Activated CD8-positive, alpha-beta memory T cell treated with anti-CD3 and anti-CD28 coated beads for 36 hours (primary cell): ENCODE data around the gene TCF25. TPM values are rescaled to one million over a fixed set of nuclear protein-coding genes. Genes with fewer than 3 reads are reported as not detected.
"Not testable (repeated sequence)": the region's sequence is repeated elsewhere in the genome, so short reads cannot be mapped to it uniquely, and the experiment has no call there.

Experiments used
- CTCF ChIA-PET: fragments of 350-600 bp; sonication (Branson Sonifier 250); formaldehyde crosslinking; loops from one replicate; lab custom pipeline; 2021; ENCODE audit warnings: antibody characterized with exemption; lab: Charles Lee
- POLR2A ChIA-PET: fragments of 350-600 bp; sonication (Branson Sonifier 250); formaldehyde crosslinking; loops from one replicate; lab custom pipeline; 2021; ENCODE audit warnings: antibody characterized with exemption; lab: Charles Lee
- total RNA-seq, 2 experiments: library from RNA; stranded (reverse); gene quantifications; one replicate each; pipeline ENCODE4 v1.2.3, GENCODE V29; 2021

Gene TCF25
- total RNA-seq: 100 to 1,000 TPM; 146 to 153 TPM

DNA sequence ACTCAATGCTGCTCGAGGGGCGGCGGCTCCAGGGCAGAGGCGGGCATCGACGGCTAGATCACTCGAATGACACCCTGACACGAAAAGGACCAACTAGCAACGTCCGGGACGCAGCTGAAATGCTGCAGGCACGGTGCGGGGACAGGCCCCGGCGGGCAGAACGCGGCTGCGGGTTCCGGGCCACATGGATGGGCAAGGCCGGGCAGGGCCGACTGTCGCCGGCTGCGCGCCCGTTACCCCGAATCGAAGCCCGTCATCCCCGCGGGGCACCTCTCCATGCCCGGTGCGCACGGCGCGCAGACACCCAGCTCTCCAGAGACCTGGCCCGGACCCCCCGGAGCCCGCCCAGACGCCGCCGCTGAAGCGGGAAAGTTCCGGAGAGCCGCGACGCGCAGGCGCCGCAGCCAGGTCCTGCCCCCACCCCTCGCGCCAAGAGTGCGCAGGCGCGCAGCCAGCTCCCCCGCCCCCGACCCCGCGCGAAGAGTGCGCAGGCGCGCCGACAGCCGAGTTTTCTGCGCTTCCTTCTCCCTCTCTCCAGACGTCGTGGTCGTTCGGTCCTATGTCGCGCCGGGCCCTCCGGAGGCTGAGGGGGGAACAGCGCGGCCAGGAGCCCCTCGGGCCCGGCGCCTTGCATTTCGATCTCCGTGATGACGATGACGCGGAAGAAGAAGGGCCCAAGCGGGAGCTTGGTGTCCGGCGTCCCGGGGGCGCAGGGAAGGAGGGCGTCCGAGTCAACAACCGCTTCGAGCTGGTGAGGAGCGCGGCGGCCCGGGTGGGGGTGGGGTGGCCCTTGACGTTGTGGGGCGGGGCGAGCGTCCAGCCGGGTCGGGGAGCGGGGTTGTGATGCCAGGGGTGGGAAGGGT is at the start of gene TCF25:
Gene TCF25, plus strand, starts transcription at position 484 of the 863 bp plus-strand sequence. Its CDS starts 76 bp downstream, at position 560.
- ChIA-PET POLR2A (interaction anchor here (0.6 to 2.6 kb wide), 20 partner anchors 9 to 187 kb away, joined by 3 to 16 read pairs (median 4); partner anchors contain the start of genes CDK10 and FANCA), CTCF (interaction anchor here (0.6 to 2.4 kb wide), 6 partner anchors 9 to 209 kb away, joined by 3 to 14 read pairs (median 7); partner anchors contain the start of gene SPATA2L)

GRCh38 chr16:89823824-89824148 is 49.6 kb upstream of the TCF25 start:
- CTCF ChIA-PET: interaction anchor here (1.5 kb wide), 1 partner anchor 37 kb away, joined by 5 read pairs; no protein-coding TSS in a partner anchor
- POLR2A ChIA-PET: not testable (repeated sequence)

DNA sequence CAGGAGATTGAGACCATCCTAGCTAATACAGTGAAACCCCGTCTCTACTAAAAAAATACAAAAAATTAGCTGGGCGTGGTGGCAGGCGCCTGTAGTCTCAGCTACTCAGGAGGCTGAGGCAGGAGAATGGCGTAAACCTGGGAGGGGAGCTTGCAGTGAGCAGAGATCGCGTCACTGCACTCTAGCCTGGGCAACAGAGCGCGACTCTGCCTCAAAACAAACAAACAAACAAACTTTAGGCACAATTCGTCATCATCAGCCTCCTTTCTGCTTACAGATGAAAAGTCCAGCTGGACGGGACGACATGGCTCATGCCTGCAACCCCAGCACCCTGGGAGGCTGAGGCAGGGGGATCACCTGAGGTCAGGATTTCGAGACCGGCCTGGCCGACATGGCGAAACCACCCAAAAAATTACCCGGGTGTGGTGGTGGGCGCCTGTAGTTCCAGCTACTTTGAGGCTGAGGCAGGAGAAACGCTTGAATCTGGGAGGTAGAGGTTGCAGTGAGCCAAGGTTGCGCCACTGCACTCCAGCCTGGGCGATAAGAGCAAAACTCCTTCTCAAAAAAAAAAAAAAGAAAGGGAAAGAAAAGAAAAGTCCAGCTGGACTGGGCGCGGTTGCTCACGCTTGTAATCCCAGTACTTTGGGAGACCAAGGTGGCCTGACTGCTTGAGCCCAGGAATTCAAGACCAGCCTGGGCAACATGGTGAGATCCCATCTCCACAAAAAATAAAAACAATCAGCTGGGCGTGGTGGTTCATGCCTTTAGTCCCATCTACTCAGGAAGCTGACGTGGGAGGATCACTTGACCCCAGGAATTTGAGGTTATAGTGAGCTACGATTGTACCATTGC is 46.6 kb upstream of the TCF25 start:
- POLR2A ChIA-PET: no interaction called here
- CTCF ChIA-PET: interaction anchor here (2.4 kb wide), 1 partner anchor 34 kb away, joined by 10 read pairs; no protein-coding TSS in a partner anchor

- POLR2A ChIA-PET: no interaction called here
- CTCF ChIA-PET: interaction anchor here (2.4 kb wide), 1 partner anchor 33 kb away, joined by 10 read pairs; no protein-coding TSS in a partner anchor
These were observed 45.8 kb upstream of the TCF25 start for GRCh38 chr16:89827383-89828198.

DNA sequence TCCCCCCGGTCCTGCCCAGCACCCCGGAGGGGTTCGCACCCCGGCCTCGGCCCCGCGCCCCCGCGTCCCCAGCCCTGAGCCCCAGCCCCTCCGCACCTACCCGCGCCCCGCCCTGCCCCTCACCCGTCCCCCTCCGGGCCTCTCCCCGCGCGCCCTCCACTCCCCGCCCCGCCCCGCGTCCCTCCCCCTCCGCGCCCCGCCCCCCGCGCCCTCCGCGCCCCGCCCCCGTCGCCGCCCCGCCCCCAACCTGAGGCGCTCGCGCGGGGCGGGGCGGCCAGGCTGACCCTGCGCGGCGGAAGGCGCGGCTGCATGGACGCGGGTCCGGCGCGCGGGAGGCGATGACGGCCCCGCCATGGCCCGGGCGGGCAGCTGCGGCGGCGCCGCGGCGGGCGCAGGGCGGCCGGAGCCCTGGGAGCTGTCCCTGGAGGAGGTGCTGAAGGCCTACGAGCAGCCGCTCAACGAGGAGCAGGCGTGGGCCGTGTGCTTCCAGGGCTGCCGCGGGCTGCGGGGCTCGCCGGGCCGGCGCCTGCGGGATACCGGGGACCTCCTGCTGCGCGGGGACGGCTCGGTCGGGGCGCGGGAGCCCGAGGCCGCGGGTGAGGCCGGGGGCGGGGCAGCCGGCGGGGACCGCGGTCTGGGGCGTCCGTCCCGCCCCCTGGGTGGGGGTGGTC is 45.1 kb upstream of the TCF25 start, which contains the start of gene SPIRE2:
Gene SPIRE2, plus strand, starts transcription at position 277 of the 671 bp plus-strand sequence. Its CDS starts 76 bp downstream, at position 353.
- POLR2A ChIA-PET: interaction anchor here (0.5 to 1.4 kb wide), 3 partner anchors 9 to 104 kb away, joined by 3 to 9 read pairs (median 5); partner anchors contain the start of gene TCF25
- CTCF ChIA-PET: interaction anchor here (1.0 to 1.1 kb wide), 2 partner anchors 32 to 97 kb away, joined by 3 read pairs; no protein-coding TSS in a partner anchor

- POLR2A ChIA-PET: interaction anchor here (0.5 to 1.4 kb wide), 4 partner anchors 9 to 128 kb away, joined by 3 to 9 read pairs (median 4); partner anchors contain the start of genes SPATA2L and TCF25
- CTCF ChIA-PET: interaction anchor here (0.6 to 1.4 kb wide), 6 partner anchors 11 to 123 kb away, joined by 3 to 5 read pairs (median 3); no protein-coding TSS in a partner anchor
These were observed 44.3 kb upstream of the TCF25 start for GRCh38 chr16:89828870-89829629.

GRCh38 chr16:89829630-89830437 is 43.6 kb upstream of the TCF25 start:
- ChIA-PET POLR2A (interaction anchor here (1.0 to 1.4 kb wide), 2 partner anchors 43 to 128 kb away, joined by 3 read pairs; partner anchors contain the start of genes SPATA2L and TCF25), CTCF (interaction anchor here (0.6 to 1.4 kb wide), 6 partner anchors 12 to 124 kb away, joined by 3 to 5 read pairs (median 3); no protein-coding TSS in a partner anchor)

DNA sequence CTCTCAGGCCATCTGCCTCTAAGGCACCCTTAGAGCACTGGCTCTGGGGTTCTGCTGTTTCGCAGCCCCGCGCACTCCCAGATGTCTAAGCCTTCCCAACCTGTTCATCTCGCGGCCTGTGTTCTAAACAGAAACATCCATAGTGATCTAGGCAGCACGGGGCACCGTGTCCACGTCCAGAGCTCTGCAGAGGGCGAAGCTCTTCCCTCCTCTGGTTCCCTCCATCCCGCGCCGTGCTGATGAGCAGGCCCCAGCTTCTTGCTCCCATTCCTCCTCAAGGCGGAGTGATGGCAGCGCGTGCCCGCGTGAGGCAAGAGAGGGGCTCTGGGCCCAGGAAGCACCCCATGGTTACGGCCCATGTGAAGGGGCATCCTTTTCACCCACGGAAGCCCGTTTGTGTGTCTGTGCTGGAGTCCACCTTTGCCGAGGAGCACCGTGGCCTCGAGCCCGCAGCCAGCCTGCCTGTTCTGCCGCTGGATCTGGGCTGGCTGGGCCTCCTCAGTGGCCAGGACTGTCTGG is 41.5 kb upstream of the TCF25 start:
- CTCF ChIA-PET: no interaction called here

GRCh38 chr16:89833664-89834363 is 39.6 kb upstream of the TCF25 start:
- CTCF ChIA-PET: not testable (repeated sequence)

More for the DNA sequence above, 41.5 kb upstream of the TCF25 start:
- POLR2A ChIA-PET: no interaction called here

DNA sequence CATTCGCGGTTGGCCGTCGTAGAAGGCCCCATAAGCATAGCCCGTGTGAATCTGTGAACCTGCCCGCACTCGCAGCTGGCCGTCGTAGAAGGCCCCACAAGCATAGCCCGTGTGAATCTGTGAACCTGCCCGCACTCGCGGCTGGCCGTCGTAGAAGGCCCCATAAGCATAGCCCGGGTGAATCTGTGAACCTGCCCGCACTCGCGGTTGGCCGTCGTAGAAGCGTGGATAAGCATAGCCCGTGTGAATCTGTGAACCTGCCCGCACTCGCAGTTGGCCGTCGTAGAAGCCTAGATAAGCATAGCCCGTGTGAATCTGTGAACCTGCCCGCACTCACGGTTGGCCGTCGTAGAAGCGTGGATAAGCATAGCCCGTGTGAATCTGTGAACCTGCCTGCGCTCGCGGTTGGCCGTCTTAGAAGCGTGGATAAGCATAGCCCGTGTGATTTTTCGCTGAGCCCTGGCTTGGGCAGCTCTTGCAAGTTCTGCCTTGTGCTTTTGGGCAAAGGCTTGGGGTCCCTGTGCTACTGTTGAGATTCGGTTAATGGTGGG is 38.5 kb upstream of the TCF25 start:
- CTCF ChIA-PET, POLR2A ChIA-PET: not testable (repeated sequence)

More at GRCh38 chr16:89833664-89834363, 39.6 kb upstream of the TCF25 start:
- POLR2A ChIA-PET: not testable (repeated sequence)

DNA sequence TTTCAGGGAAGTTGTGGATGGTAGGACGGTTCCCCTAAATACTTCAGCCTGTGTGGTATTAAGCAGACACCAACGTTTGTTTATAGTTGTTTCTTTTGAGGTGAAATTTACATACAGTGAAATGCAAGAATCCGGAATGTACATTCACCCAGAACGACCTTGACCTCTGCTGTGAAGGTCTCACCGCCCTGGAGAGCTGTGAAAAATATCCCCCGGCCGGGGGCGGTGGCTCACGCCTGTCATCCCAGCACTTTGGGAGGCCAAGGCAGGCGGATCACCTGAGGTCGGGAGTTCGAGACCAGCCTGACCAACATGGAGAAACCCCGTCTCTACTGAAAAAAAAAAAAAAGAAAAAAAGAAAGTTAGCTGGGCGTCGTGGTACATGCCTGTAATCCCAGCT is 36.9 kb upstream of the TCF25 start:
- POLR2A ChIA-PET: not testable (repeated sequence)
- CTCF ChIA-PET: interaction anchor here (1.1 to 2.0 kb wide), 2 partner anchors 24 to 74 kb away, joined by 3 to 10 read pairs; no protein-coding TSS in a partner anchor

- ChIA-PET CTCF (interaction anchor here (1.1 to 2.0 kb wide), 2 partner anchors 23 to 74 kb away, joined by 3 to 10 read pairs; no protein-coding TSS in a partner anchor), POLR2A (interaction anchor here (0.6 to 0.8 kb wide), 2 partner anchors 34 to 36 kb away, joined by 5 to 7 read pairs; partner anchors contain the start of gene TCF25)
These were observed 36.3 kb upstream of the TCF25 start for GRCh38 chr16:89837014-89837546.

DNA sequence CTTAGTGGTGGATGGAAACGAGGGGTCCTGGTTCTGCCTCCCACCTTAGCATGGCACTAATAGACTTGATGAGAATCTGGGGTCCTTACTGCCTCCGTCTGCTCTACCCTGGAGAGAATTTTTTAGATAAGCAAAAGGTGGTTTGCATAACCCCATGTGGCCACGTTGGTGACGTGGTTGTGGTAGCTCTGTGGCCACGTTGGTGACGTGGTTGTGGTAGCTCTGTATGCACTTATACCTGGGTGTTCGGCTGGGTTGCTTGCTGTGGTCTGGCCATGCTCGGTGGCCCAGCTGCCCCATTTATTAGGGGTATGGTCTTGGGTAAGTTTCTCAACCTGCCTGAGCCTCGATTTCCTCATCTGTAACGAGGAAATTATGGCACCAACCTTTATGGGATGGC is 32.1 kb upstream of the TCF25 start:
- CTCF ChIA-PET: interaction anchor here (0.7 to 1.5 kb wide), 2 partner anchors 19 to 57 kb away, joined by 3 to 4 read pairs; no protein-coding TSS in a partner anchor
- POLR2A ChIA-PET: interaction anchor here (0.6 to 1.0 kb wide), 2 partner anchors 20 to 79 kb away, joined by 4 to 8 read pairs; no protein-coding TSS in a partner anchor
